ENCODE data around the gene CD47.

The CD47 gene

GRCh38 chr3:108102420-108103039, 11.7 kb upstream of the CD47 start:
- Histone ChIP-seq H3K4me1 (ENCODE audit: low read length) (peaks cover 40% of the 10 kb centered on the region), H3K79me2 (ENCODE audit: low read length) (no peaks in the 10 kb centered on the region), H2AFZ (ENCODE audit: low read depth, low read length) (no peak overlapping the region), H3K9ac (ENCODE audit: low read length) (peak overlapping the region; percentile 26; the same call in 1 of the 2 replicates), H3K4me2 (ENCODE audit: low read length) (peak overlapping the region; percentile 71), H3K27ac (ENCODE audit: low read length) (0 out of 2 replicates have a peak overlapping the region, but pooled peaks have one; percentile 2), H4K20me1 (ENCODE audit: insufficient read depth, low read length) (no peaks in the 10 kb centered on the region), H3K36me3 (replicated peaks; ENCODE audit: low read depth, low read length) (no peaks in the 10 kb centered on the region), H3K27me3 (ENCODE audit: low read depth, low read length) (peaks cover 31% of the 10 kb centered on the region), H3K9me3 (ENCODE audit: insufficient read depth, low read length) (no peaks in the 10 kb centered on the region), H3K4me3 (ENCODE audit: low read length) (peak overlapping the region; percentile 61)
- no peak for TF ChIP-seq EZH2phosphoT487 (IDR thresholded peaks at IDR 0.05; ENCODE audit: low read depth)
- TF ChIP-seq CTCF (IDR thresholded peaks at IDR 0.05; ENCODE audit: low read depth, low read length), result no peak

GRCh38 chr3:108100906-108101660, 10.3 kb upstream of the CD47 start:
- Histone ChIP-seq H3K4me1 (ENCODE audit: low read length) (peaks cover 40% of the 10 kb centered on the region), H3K27me3 (ENCODE audit: low read depth, low read length) (peaks cover 34% of the 10 kb centered on the region), H3K27ac (ENCODE audit: low read length) (peak overlapping the region; percentile 74), H3K9ac (ENCODE audit: low read length) (peak overlapping the region; percentile 35; the same call in 1 of the 2 replicates), H3K79me2 (ENCODE audit: low read length) (no peaks in the 10 kb centered on the region), H3K9me3 (ENCODE audit: insufficient read depth, low read length) (no peaks in the 10 kb centered on the region), H2AFZ (ENCODE audit: low read depth, low read length) (no peak overlapping the region), H3K4me2 (ENCODE audit: low read length) (peak overlapping the region; percentile 71), H3K36me3 (replicated peaks; ENCODE audit: low read depth, low read length) (no peaks in the 10 kb centered on the region), H4K20me1 (ENCODE audit: insufficient read depth, low read length) (no peaks in the 10 kb centered on the region), H3K4me3 (ENCODE audit: low read length) (peak overlapping the region; percentile 61)
- TF ChIP-seq CTCF (IDR thresholded peaks at IDR 0.05; ENCODE audit: low read depth, low read length), result no peak
- no peak for TF ChIP-seq EZH2phosphoT487 (IDR thresholded peaks at IDR 0.05; ENCODE audit: low read depth)

- H3K36me3 ChIP-seq (replicated peaks; ENCODE audit: low read depth, low read length), result no peaks in the 10 kb centered on the region
- no peaks in the 10 kb centered on the region for H3K9me3 ChIP-seq (ENCODE audit: insufficient read depth, low read length)
- H3K4me1 ChIP-seq (ENCODE audit: low read length), result peaks cover 40% of the 10 kb centered on the region
- H4K20me1 ChIP-seq (ENCODE audit: insufficient read depth, low read length), result no peaks in the 10 kb centered on the region
- peak overlapping the region; percentile 36 for H3K4me3 ChIP-seq (ENCODE audit: low read length)
- H3K27me3 ChIP-seq (ENCODE audit: low read depth, low read length), result peaks cover 34% of the 10 kb centered on the region
- no peak overlapping the region for H2AFZ ChIP-seq (ENCODE audit: low read depth, low read length)
- peak overlapping the region; percentile 35; the same call in 1 of the 2 replicates for H3K9ac ChIP-seq (ENCODE audit: low read length)
- H3K4me2 ChIP-seq (ENCODE audit: low read length), result peak overlapping the region; percentile 71
- TF ChIP-seq EZH2phosphoT487 (IDR thresholded peaks at IDR 0.05; ENCODE audit: low read depth), result no peak
- no peak for TF ChIP-seq CTCF (IDR thresholded peaks at IDR 0.05; ENCODE audit: low read depth, low read length)
- H3K27ac ChIP-seq (ENCODE audit: low read length), result peak overlapping the region; percentile 74
- no peaks in the 10 kb centered on the region for H3K79me2 ChIP-seq (ENCODE audit: low read length)
Measured at GRCh38 chr3:108099679-108100428, 9.0 kb upstream of the CD47 start.

- no peaks in the 10 kb centered on the region for H3K9me3 ChIP-seq (ENCODE audit: insufficient read depth, low read length)
- peaks cover 31% of the 10 kb centered on the region for H3K27me3 ChIP-seq (ENCODE audit: low read depth, low read length)
- H3K4me2 ChIP-seq (ENCODE audit: low read length), result peak overlapping the region; percentile 71
- H3K4me1 ChIP-seq (ENCODE audit: low read length), result peaks cover 40% of the 10 kb centered on the region
- H3K36me3 ChIP-seq (replicated peaks; ENCODE audit: low read depth, low read length), result no peaks in the 10 kb centered on the region
- no peak overlapping the region for H3K9ac ChIP-seq (ENCODE audit: low read length)
- H3K79me2 ChIP-seq (ENCODE audit: low read length), result no peaks in the 10 kb centered on the region
- H3K27ac ChIP-seq (ENCODE audit: low read length), result no peak overlapping the region
- H2AFZ ChIP-seq (ENCODE audit: low read depth, low read length), result no peak overlapping the region
- H3K4me3 ChIP-seq (ENCODE audit: low read length), result no peak overlapping the region
- H4K20me1 ChIP-seq (ENCODE audit: insufficient read depth, low read length), result no peaks in the 10 kb centered on the region
- TF ChIP-seq CTCF (IDR thresholded peaks at IDR 0.05; ENCODE audit: low read depth, low read length) (no peak), EZH2phosphoT487 (IDR thresholded peaks at IDR 0.05; ENCODE audit: low read depth) (no peak)
Measured at GRCh38 chr3:108099244-108099643, 8.4 kb upstream of the CD47 start.

All from OCI-LY3 (cell line).